Neural cell (in vitro differentiated cells): ENCODE data around the gene BNIP5. TPM values are rescaled to one million over a fixed set of nuclear protein-coding genes. Genes with fewer than 3 reads are reported as not detected.

Source experiments
- H2AFZ ChIP-seq: fragments of 200-600, 300-800 bp; sonication (generic), shearing (Covaris generic); 2 replicates; pipeline ENCODE4 v1.6.0; 2014; ENCODE audit warnings: low read depth, mild to moderate bottlenecking, antibody characterized with exemption, low read length, moderate library complexity
- H3F3A ChIP-seq: fragments of 200-600 bp; shearing (Covaris generic); 2 replicates; pipeline ENCODE4 v1.6.1; 2016; ENCODE audit warnings: mild to moderate bottlenecking, moderate library complexity, mixed read lengths, antibody characterized with exemption, low read length; ENCODE audit not compliant: insufficient read depth, poor library complexity, severe bottlenecking
- H3K27ac ChIP-seq: fragments of 200-600, 300-800 bp; sonication (generic), shearing (Covaris generic); 2 replicates; pipeline ENCODE4 v1.5.1; 2014; ENCODE audit warnings: mild to moderate bottlenecking, low read length, moderate library complexity
- H3K27me3 ChIP-seq: fragments of 300-800, 200-600 bp; sonication (generic), shearing (Covaris generic); 2 replicates; pipeline ENCODE4 v1.6.0; 2014; ENCODE audit warnings: mild to moderate bottlenecking, low read depth, low read length, moderate library complexity; ENCODE audit not compliant: insufficient read depth
- H3K36me3 ChIP-seq: fragments of 300-800, 200-600 bp; sonication (generic), shearing (Covaris generic); 2 replicates; pipeline ENCODE4 v1.5.1; 2014; ENCODE audit warnings: mild to moderate bottlenecking, antibody characterized with exemption, low read length, moderate library complexity; ENCODE audit not compliant: insufficient read depth
- H3K4me2 ChIP-seq: fragments of 300-800, 200-600 bp; sonication (generic), shearing (Covaris generic); 2 replicates; pipeline ENCODE4 v1.6.0; 2014; ENCODE audit warnings: mild to moderate bottlenecking, low read length
- H3K4me3 ChIP-seq: fragments of 300-800, 200-600 bp; sonication (generic), shearing (Covaris generic); 2 replicates; pipeline ENCODE4 v1.5.1; 2014; ENCODE audit warnings: mild to moderate bottlenecking, low read length, moderate library complexity
- H3K79me2 ChIP-seq: fragments of 200-600 bp; shearing (Covaris generic); replicated peaks from 2 replicates; pipeline ENCODE4 v1.6.0; 2014; ENCODE audit warnings: mild to moderate bottlenecking, low read length, moderate library complexity; ENCODE audit not compliant: insufficient read depth
- H3K9ac ChIP-seq: fragments of 300-800, 200-600 bp; sonication (generic), shearing (Covaris generic); 2 replicates; pipeline ENCODE4 v1.6.1; 2016; ENCODE audit warnings: mild to moderate bottlenecking, low read length, mixed read lengths
- H3K9me2 ChIP-seq: fragments of 200-600 bp; shearing (Covaris generic); 2 replicates; pipeline ENCODE4 v1.6.1; 2016; ENCODE audit warnings: mild to moderate bottlenecking, low read length, mixed read lengths; ENCODE audit not compliant: insufficient read depth
- H3K9me3 ChIP-seq: fragments of 200-600, 300-800 bp; sonication (generic), shearing (Covaris generic); 2 replicates; pipeline ENCODE4 v1.6.1; 2016; ENCODE audit warnings: mild to moderate bottlenecking, mixed run types, low read length, moderate library complexity, mixed read lengths
- H4K20me1 ChIP-seq: fragments of 200-600 bp; shearing (Covaris generic); 2 replicates; pipeline ENCODE4 v1.6.1; 2016; ENCODE audit warnings: mild to moderate bottlenecking, mixed run types; ENCODE audit not compliant: insufficient read depth
- CTCF ChIP-seq: fragments of 450-650 bp; IDR thresholded peaks from 2 replicates; pipeline ENCODE4 v1.5.1; 2014; ENCODE audit warnings: antibody characterized with exemption, mild to moderate bottlenecking, moderate library complexity; ENCODE audit not compliant: poor library complexity, severe bottlenecking
- EP300 ChIP-seq: fragments of 450-650 bp; conservative IDR thresholded peaks from 2 replicates; pipeline ENCODE4 v1.6.1; 2014; ENCODE audit warnings: antibody characterized with exemption, mild to moderate bottlenecking, moderate library complexity; ENCODE audit not compliant: poor library complexity, severe bottlenecking
- EZH2 ChIP-seq: fragments of 200-600, 300-800 bp; shearing (Covaris generic), sonication (generic); IDR thresholded peaks from 2 replicates; pipeline ENCODE4 v1.6.1; 2014; ENCODE audit warnings: antibody characterized with exemption, low read length, borderline replicate concordance, mild to moderate bottlenecking; ENCODE audit not compliant: insufficient read depth, poor library complexity, severe bottlenecking
- MXI1 ChIP-seq: fragments of 450-650 bp; conservative IDR thresholded peaks from 2 replicates; pipeline ENCODE4 v1.6.1; 2014; ENCODE audit warnings: antibody characterized with exemption, mild to moderate bottlenecking; ENCODE audit not compliant: poor library complexity, severe bottlenecking
- POLR2AphosphoS5 ChIP-seq: IDR thresholded peaks from 2 replicates; pipeline ENCODE4 v1.6.1; 2012
- RAD21 ChIP-seq: fragments of 450-650 bp; conservative IDR thresholded peaks from 2 replicates; pipeline ENCODE4 v1.6.1; 2014; ENCODE audit warnings: antibody characterized with exemption, mild to moderate bottlenecking, moderate library complexity
- REST ChIP-seq: IDR thresholded peaks from 2 replicates; pipeline ENCODE4 v1.6.1; 2012; ENCODE audit warnings: borderline replicate concordance
- SMC3 ChIP-seq: fragments of 450-650 bp; conservative IDR thresholded peaks from 2 replicates; pipeline ENCODE4 v1.6.1; 2014; ENCODE audit warnings: antibody characterized with exemption, mild to moderate bottlenecking, moderate library complexity; ENCODE audit not compliant: poor library complexity
- TAF1 ChIP-seq: IDR thresholded peaks from 2 replicates; pipeline ENCODE4 v1.6.1; 2012; ENCODE audit warnings: low read depth
- polyA plus RNA-seq: library from polyadenylated mRNA; depleted of rRNA; stranded (reverse); fragments of >200 nt; gene quantifications from 2 replicates; pipeline ENCODE4 v1.2.3, GENCODE V29; 2014

BNIP5 gene
- polyA plus RNA-seq, 1 donor from 2014 or later = not detected

- H2AFZ ChIP-seq = no peak overlapping the region
- H3K27me3 ChIP-seq = no peaks in the 10 kb centered on the region
- H3K9me3 ChIP-seq = no peaks in the 10 kb centered on the region
- no peak overlapping the region for H3K27ac ChIP-seq
- H3K79me2 ChIP-seq = no peaks in the 10 kb centered on the region
- H4K20me1 ChIP-seq = no peaks in the 10 kb centered on the region
- H3K9ac ChIP-seq = no peak overlapping the region
- no peaks in the 10 kb centered on the region for H3K36me3 ChIP-seq
- H3K9me2 ChIP-seq = no peaks in the 10 kb centered on the region
- no peak overlapping the region for H3K4me2 ChIP-seq
- H3K4me3 ChIP-seq = no peak overlapping the region
- H3F3A ChIP-seq = no peaks in the 10 kb centered on the region
- TF ChIP-seq RAD21 = no peak
- TF ChIP-seq MXI1 = no peak
- no peak for TF ChIP-seq REST
- no peak for TF ChIP-seq EZH2
- no peak for TF ChIP-seq TAF1
- no peak for TF ChIP-seq EP300
- TF ChIP-seq SMC3 = no peak
- TF ChIP-seq POLR2AphosphoS5 = no peak
- TF ChIP-seq CTCF = no peak
Observed at GRCh38 chr6:36314221-36315014, 22.3 kb downstream of the BNIP5 start.

- Histone ChIP-seq H3F3A (no peaks in the 10 kb centered on the region), H3K4me2 (no peak overlapping the region), H3K27ac (no peak overlapping the region), H3K4me3 (no peak overlapping the region), H4K20me1 (no peaks in the 10 kb centered on the region), H3K9ac (no peak overlapping the region), H3K36me3 (no peaks in the 10 kb centered on the region), H3K79me2 (no peaks in the 10 kb centered on the region), H3K9me3 (no peaks in the 10 kb centered on the region), H3K27me3 (no peaks in the 10 kb centered on the region), H2AFZ (no peak overlapping the region), H3K9me2 (no peaks in the 10 kb centered on the region)
- TF ChIP-seq TAF1 = no peak
- no peak for TF ChIP-seq EP300
- no peak for TF ChIP-seq POLR2AphosphoS5
- no peak for TF ChIP-seq REST
- no peak for TF ChIP-seq SMC3
- TF ChIP-seq MXI1 = no peak
- no peak for TF ChIP-seq CTCF
- no peak for TF ChIP-seq EZH2
Observed at GRCh38 chr6:36313649-36313936, 23.1 kb downstream of the BNIP5 start.
